NB4 (cell line): ENCODE measurements around the gene GCC1.
"Not testable (repeated sequence)": the region's sequence is repeated elsewhere in the genome, so short reads cannot be mapped to it uniquely, and the experiment has no call there.

ENCODE experiments used
- DNase-seq: peaks from one replicate; pipeline ENCODE4 v3.0.0; 2010; ENCODE audit warnings: low read depth
- H3K4me3 ChIP-seq: one replicate; pipeline ENCODE4 v1.5.1; 2011; ENCODE audit warnings: mild to moderate bottlenecking, low read depth, low read length, moderate library complexity
- CTCF ChIP-seq: IDR thresholded peaks from one replicate; pipeline ENCODE4 v1.5.1; 2012; ENCODE audit warnings: low read depth, low read length
- MAX ChIP-seq: IDR thresholded peaks from 2 replicates; pipeline ENCODE4 v1.6.1; 2011; ENCODE audit warnings: low read depth, low read length
- MYC ChIP-seq: IDR thresholded peaks from 2 replicates; pipeline ENCODE4 v1.6.1; 2011; ENCODE audit warnings: low read depth, low read length
- POLR2A ChIP-seq: IDR thresholded peaks from 2 replicates; pipeline ENCODE4 v1.6.1; 2011; ENCODE audit warnings: mild to moderate bottlenecking; ENCODE audit not compliant: insufficient read length; ENCODE audit errors: extremely low read depth

The GCC1 gene

DNA sequence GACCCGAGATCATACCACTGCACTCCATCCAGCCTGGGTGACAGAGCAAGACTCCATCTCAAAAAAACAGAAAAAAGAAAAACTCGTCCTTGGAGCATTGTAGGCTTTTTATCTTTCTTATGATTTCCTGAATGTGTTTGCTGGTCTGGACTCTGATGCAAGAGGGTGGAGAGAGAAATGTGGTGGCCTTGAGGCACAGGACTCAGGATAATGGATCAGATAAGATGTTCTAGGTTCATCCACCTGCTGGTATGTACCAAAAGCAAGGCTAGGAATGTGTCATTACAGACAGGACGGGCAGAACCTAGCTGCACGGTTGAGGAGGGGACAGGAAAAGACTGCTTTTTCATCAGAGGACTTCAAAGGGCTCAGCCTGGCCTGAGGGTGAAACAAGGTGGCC lies 33.5 kb downstream of the GCC1 start:
- TF ChIP-seq MYC: no peak
- no peak for TF ChIP-seq MAX
- TF ChIP-seq POLR2A: no peak
- no peak overlapping the region for H3K4me3 ChIP-seq
- no peak for DNase-seq

- H3K4me3 ChIP-seq: no peak overlapping the region
- TF ChIP-seq MYC (no peak), POLR2A (no peak), CTCF (peak; percentile 20)
- no peak for DNase-seq
Observed at GRCh38 chr7:127550247-127550646, 35.1 kb downstream of the GCC1 start.

- no peak overlapping the region for H3K4me3 ChIP-seq
- no peak for DNase-seq
- no peak for TF ChIP-seq CTCF
- no peak for TF ChIP-seq MYC
- no peak for TF ChIP-seq MAX
- no peak for TF ChIP-seq POLR2A
Observed at GRCh38 chr7:127546313-127546712, 39.1 kb downstream of the GCC1 start.

- no peak for DNase-seq
- H3K4me3 ChIP-seq: no peak overlapping the region
- TF ChIP-seq MYC: no peak
- TF ChIP-seq MAX: no peak
- no peak for TF ChIP-seq CTCF
- no peak for TF ChIP-seq POLR2A
Observed at GRCh38 chr7:127541548-127541947, 43.8 kb downstream of the GCC1 start.

GRCh38 chr7:127540461-127540860 lies 44.9 kb downstream of the GCC1 start:
- DNase-seq: not testable (repeated sequence)

DNA sequence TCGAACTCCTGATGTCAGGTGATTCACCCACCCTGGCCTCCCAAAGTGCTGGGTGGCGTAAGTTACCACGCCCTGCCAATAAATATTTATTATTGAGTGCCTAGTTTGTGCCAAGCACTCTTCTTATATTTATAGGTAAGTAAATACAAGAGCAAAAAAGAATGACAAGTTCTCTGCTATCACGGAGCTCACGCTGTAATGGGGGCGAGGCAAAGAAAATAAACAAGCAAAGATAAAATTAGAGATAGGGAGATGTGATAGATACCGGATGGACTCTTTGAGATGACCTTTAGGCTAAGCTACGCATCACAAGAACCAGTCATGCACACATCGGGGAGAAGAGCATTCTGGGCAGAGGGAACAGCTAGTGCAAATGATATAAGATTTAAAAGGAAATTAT lies 46.3 kb downstream of the GCC1 start:
- no peak overlapping the region for H3K4me3 ChIP-seq
- no peak for DNase-seq
- TF ChIP-seq POLR2A (no peak), MAX (no peak), MYC (no peak), CTCF (no peak)

More at GRCh38 chr7:127540461-127540860, 44.9 kb downstream of the GCC1 start:
- not testable (repeated sequence) for H3K4me3 ChIP-seq

DNA sequence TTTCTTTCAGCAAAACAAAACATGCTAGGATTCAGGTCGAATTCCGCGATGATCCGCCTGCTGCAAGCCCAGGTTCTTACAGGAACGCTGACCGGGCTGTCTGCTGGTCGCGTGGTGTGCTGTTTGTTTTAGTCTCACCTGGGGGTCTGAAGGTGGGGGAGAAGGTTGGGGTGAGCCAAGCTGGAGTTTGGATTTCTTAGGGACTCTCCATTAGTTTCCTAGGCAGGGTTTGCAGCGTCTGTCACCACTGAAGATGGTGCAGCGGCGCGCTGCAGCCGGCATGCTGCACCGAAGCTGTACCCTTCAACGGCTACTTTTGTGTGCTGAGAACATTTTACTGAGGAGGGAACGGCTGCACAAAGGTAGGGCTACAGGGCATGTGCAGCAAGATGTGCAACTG lies 48.7 kb downstream of the GCC1 start:
- TF ChIP-seq MAX (no peak), MYC (no peak), CTCF (no peak), POLR2A (no peak)
- no peak for DNase-seq
- no peak overlapping the region for H3K4me3 ChIP-seq
